ENCODE measurements around the gene EIF3F.

DNA sequence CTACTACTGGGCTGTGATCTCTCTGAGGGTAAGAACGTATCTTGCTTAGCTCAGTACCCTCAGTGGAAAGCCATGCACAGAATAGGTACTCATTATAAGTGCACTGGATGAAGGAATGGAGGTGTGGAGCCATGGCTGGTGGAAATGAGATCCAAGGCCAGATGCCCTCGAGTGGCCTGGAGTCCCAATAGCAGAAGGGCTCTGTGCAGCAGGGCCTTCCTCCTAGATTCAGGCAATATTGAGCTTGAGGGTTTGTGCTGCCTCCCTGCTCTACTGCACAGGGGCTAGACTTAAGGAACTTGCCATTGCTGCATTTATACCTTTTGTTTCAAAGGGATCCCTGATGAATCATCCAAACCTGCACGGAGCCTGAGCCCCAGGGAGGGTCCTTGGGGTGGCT, 60.2 kb downstream of the EIF3F start:
- TF ChIP-seq, protein P1, sequence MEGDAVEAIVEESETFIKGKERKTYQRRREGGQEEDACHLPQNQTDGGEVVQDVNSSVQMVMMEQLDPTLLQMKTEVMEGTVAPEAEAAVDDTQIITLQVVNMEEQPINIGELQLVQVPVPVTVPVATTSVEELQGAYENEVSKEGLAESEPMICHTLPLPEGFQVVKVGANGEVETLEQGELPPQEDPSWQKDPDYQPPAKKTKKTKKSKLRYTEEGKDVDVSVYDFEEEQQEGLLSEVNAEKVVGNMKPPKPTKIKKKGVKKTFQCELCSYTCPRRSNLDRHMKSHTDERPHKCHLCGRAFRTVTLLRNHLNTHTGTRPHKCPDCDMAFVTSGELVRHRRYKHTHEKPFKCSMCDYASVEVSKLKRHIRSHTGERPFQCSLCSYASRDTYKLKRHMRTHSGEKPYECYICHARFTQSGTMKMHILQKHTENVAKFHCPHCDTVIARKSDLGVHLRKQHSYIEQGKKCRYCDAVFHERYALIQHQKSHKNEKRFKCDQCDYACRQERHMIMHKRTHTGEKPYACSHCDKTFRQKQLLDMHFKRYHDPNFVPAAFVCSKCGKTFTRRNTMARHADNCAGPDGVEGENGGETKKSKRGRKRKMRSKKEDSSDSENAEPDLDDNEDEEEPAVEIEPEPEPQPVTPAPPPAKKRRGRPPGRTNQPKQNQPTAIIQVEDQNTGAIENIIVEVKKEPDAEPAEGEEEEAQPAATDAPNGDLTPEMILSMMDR (IDR thresholded peaks at IDR 0.05): no peak
- TF ChIP-seq POLR2AphosphoS5 (IDR thresholded peaks at IDR 0.05): no peak
- TF ChIP-seq POLR2A (IDR thresholded peaks at IDR 0.05): no peak

All from stomach (tissue), 4 donors.